ENCODE results near the gene LPAR3. TPM values are rescaled to one million over a fixed set of nuclear protein-coding genes. Genes with fewer than 3 reads are reported as not detected.

Gene LPAR3
- polyA plus RNA-seq, 1 of the 3 experiments (the other 2 are of a cell fraction) = 0.08 TPM

DNA sequence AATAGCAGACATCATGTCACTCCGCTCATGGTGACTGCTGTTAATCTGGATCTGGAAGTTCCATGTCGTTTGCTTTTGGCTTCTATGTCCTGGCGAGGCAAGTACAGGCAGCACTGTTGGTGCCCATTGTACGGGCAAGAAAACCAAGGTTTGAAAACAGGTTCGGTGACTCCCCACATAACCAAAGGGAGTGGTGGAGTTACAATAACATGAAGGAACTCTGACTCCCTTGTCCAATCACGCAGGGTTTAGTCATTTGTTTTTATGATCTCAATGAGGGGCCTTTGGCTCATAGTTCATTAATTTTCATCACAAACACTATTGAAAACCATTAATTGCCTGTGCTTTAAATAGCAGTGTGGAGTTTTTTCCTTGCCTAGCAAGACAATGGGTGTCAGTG lies 119.8 kb downstream of the LPAR3 start:
- WGBS (ENCODE audit: low lambda C conversion rate) = 70% methylated on average over 6 of the region's 6 CpGs
- Histone ChIP-seq H3K4me2 (no peak overlapping the region), H3K4me1 (ENCODE audit: control insufficient read depth in 1 of 2, insufficient read depth in 2 of 2, low read depth in 1 of 2, low read length in 1 of 2) (peaks cover 0 to 5% of the 10 kb centered on the region in 2 experiments; a peak in 1 of 4 replicates), H3K27me3 (ENCODE audit: insufficient read depth) (no peaks in the 10 kb centered on the region), H3K4me3 (ENCODE audit: low read depth in 2 of 2, low read length in 1 of 2) (no peak overlapping the region), H3K9me2 (no peaks in the 10 kb centered on the region), H4K20me1 (ENCODE audit: insufficient read depth) (no peaks in the 10 kb centered on the region), H3K27ac (ENCODE audit: low read depth in 2 of 2, low read length in 1 of 2) (no peak overlapping the region), H3K79me2 (ENCODE audit: insufficient read depth) (no peaks in the 10 kb centered on the region), H3K9me3 (no peaks in the 10 kb centered on the region), H3F3A (replicated peaks; ENCODE audit: insufficient read depth) (no peaks in the 10 kb centered on the region), H3K36me3 (replicated peaks in 1 of 2; ENCODE audit: control insufficient read depth in 1 of 2, insufficient read depth in 2 of 2, low read length in 1 of 2) (no peaks in the 10 kb centered on the region), H2AFZ (ENCODE audit: low read depth) (no peak overlapping the region), H3K9ac (no peak overlapping the region)
- CTCF ChIA-PET = interaction anchor here (0.9 to 6.6 kb wide), 20 partner anchors 9 to 841 kb away, joined by 3 to 77 read pairs (median 7); no protein-coding TSS in a partner anchor
- no peak for DNase-seq
- POLR2A ChIA-PET = no interaction called here
- TF ChIP-seq, protein P1, sequence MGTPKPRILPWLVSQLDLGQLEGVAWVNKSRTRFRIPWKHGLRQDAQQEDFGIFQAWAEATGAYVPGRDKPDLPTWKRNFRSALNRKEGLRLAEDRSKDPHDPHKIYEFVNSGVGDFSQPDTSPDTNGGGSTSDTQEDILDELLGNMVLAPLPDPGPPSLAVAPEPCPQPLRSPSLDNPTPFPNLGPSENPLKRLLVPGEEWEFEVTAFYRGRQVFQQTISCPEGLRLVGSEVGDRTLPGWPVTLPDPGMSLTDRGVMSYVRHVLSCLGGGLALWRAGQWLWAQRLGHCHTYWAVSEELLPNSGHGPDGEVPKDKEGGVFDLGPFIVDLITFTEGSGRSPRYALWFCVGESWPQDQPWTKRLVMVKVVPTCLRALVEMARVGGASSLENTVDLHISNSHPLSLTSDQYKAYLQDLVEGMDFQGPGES (IDR thresholded peaks at IDR 0.05; ENCODE audit: low read depth, low read length) = no peak
- TF ChIP-seq SIN3A (IDR thresholded peaks at IDR 0.05; ENCODE audit: borderline replicate concordance, low read depth, low read length) (no peak), TEAD4 (IDR thresholded peaks at IDR 0.05; ENCODE audit: borderline replicate concordance, insufficient read depth) (no peak), POLR2AphosphoS5 (IDR thresholded peaks at IDR 0.05; ENCODE audit: low read depth, low read length) (no peak), EP300 (IDR thresholded peaks at IDR 0.05; ENCODE audit: borderline replicate concordance in 1 of 2, low read depth in 1 of 2, low read length in 1 of 2) (no peak), CHD2 (IDR thresholded peaks at IDR 0.05; ENCODE audit: low read length, partially characterized antibody) (no peak), ELF1 (IDR thresholded peaks at IDR 0.05) (no peak), NFIC (IDR thresholded peaks at IDR 0.05; ENCODE audit: borderline replicate concordance) (no peak), NRF1 (IDR thresholded peaks at IDR 0.05; ENCODE audit: low read depth, low read length) (no peak), RAD21 (IDR thresholded peaks at IDR 0.05; ENCODE audit: low read length) (no peak), RXRA (IDR thresholded peaks at IDR 0.05; ENCODE audit: borderline replicate concordance, low read depth) (no peak), FOXM1 (IDR thresholded peaks at IDR 0.05; ENCODE audit: low read depth) (no peak), RCOR1 (IDR thresholded peaks at IDR 0.05; ENCODE audit: low read length) (no peak), YY1 (IDR thresholded peaks at IDR 0.05; ENCODE audit: low read depth) (no peak), GABPA (IDR thresholded peaks at IDR 0.05; ENCODE audit: low read depth) (no peak)
- TF ChIP-seq, protein P2, sequence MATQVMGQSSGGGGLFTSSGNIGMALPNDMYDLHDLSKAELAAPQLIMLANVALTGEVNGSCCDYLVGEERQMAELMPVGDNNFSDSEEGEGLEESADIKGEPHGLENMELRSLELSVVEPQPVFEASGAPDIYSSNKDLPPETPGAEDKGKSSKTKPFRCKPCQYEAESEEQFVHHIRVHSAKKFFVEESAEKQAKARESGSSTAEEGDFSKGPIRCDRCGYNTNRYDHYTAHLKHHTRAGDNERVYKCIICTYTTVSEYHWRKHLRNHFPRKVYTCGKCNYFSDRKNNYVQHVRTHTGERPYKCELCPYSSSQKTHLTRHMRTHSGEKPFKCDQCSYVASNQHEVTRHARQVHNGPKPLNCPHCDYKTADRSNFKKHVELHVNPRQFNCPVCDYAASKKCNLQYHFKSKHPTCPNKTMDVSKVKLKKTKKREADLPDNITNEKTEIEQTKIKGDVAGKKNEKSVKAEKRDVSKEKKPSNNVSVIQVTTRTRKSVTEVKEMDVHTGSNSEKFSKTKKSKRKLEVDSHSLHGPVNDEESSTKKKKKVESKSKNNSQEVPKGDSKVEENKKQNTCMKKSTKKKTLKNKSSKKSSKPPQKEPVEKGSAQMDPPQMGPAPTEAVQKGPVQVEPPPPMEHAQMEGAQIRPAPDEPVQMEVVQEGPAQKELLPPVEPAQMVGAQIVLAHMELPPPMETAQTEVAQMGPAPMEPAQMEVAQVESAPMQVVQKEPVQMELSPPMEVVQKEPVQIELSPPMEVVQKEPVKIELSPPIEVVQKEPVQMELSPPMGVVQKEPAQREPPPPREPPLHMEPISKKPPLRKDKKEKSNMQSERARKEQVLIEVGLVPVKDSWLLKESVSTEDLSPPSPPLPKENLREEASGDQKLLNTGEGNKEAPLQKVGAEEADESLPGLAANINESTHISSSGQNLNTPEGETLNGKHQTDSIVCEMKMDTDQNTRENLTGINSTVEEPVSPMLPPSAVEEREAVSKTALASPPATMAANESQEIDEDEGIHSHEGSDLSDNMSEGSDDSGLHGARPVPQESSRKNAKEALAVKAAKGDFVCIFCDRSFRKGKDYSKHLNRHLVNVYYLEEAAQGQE (IDR thresholded peaks at IDR 0.05; ENCODE audit: low read depth, low read length) = no peak
- TF ChIP-seq, protein P3, sequence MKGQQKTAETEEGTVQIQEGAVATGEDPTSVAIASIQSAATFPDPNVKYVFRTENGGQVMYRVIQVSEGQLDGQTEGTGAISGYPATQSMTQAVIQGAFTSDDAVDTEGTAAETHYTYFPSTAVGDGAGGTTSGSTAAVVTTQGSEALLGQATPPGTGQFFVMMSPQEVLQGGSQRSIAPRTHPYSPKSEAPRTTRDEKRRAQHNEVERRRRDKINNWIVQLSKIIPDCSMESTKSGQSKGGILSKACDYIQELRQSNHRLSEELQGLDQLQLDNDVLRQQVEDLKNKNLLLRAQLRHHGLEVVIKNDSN (IDR thresholded peaks at IDR 0.05; ENCODE audit: borderline replicate concordance, low read depth) = no peak

Measured in SK-N-SH (cell line).